ENCODE data around the gene CACHD1. TPM values are rescaled to one million over a fixed set of nuclear protein-coding genes. Genes with fewer than 3 reads are reported as not detected.

CACHD1 gene
- total and polyA plus RNA-seq, 9 of the 15 experiments (the other 6 are each of a cell fraction or from before 2014, with no cell fraction given), result 0.07 TPM; not detected in 8

- no peak for TF ChIP-seq CHD7 (IDR thresholded peaks at IDR 0.05; ENCODE audit: low read depth, low read length)
- no peak for TF ChIP-seq DPF2 (IDR thresholded peaks at IDR 0.05)
- TF ChIP-seq RAD51 (IDR thresholded peaks at IDR 0.05; ENCODE audit: borderline replicate concordance, low read depth), result no peak
Measured at GRCh38 chr1:64530969-64531692, 61.2 kb downstream of the CACHD1 start (continued).

All from K562 (cell line).